Stomach (tissue), 4 donors: Measurements from ENCODE around the gene CNOT1.

Experiments used
- EP300 ChIP-seq: sonication (generic); formaldehyde crosslinking; IDR thresholded peaks from one replicate; pipeline ENCODE4 v1.6.1; 2017; ENCODE audit warnings: antibody characterized with exemption
- POLR2A ChIP-seq, 4 donors: fragments of 450-650 bp; IDR thresholded peaks; one replicate each; pipeline ENCODE4 v1.6.1; 2016; ENCODE audit warnings: antibody characterized with exemption in 4 of 4, control low read depth in 2 of 4, mild to moderate bottlenecking in 1 of 4, moderate library complexity in 1 of 4
- POLR2AphosphoS5 ChIP-seq, 3 donors: sonication (generic); formaldehyde crosslinking; IDR thresholded peaks; one replicate each; pipeline ENCODE4 v1.6.1; 2016; ENCODE audit warnings: antibody characterized with exemption in 3 of 3
- TF ChIP-seq, protein P1 (sequence below), 7 experiments: fragments of 450-650 bp in 4 of 7; fragments of 200-600 bp in 3 of 7; sonication (generic) in 3 of 7; IDR thresholded peaks; one replicate each; pipeline ENCODE4 v1.5.1; 2016 to 2019; ENCODE audit warnings: antibody characterized with exemption in 7 of 7, control low read depth in 2 of 7, mild to moderate bottlenecking in 1 of 7

DNA sequence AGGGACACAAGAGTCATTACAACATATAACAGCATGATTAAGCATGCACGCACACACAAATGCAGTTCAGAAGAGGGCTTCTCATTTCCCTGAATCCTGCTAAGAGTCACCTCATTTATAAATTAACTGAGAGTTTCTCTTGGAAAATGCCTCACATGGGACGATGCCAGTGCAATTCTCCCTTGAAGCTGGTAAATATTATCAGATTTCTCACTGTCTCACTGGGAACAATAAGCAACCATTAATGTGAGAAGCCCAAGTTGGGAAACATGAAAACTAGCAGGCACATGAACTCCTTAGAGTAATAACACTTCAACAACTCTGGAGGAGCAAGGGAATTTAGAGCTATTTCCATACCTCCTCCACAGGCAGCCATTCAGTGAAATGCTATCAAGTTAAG lies 87.9 kb downstream of the CNOT1 start:
- TF ChIP-seq, protein P1, sequence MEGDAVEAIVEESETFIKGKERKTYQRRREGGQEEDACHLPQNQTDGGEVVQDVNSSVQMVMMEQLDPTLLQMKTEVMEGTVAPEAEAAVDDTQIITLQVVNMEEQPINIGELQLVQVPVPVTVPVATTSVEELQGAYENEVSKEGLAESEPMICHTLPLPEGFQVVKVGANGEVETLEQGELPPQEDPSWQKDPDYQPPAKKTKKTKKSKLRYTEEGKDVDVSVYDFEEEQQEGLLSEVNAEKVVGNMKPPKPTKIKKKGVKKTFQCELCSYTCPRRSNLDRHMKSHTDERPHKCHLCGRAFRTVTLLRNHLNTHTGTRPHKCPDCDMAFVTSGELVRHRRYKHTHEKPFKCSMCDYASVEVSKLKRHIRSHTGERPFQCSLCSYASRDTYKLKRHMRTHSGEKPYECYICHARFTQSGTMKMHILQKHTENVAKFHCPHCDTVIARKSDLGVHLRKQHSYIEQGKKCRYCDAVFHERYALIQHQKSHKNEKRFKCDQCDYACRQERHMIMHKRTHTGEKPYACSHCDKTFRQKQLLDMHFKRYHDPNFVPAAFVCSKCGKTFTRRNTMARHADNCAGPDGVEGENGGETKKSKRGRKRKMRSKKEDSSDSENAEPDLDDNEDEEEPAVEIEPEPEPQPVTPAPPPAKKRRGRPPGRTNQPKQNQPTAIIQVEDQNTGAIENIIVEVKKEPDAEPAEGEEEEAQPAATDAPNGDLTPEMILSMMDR (IDR thresholded peaks at IDR 0.05), result no peak
- TF ChIP-seq POLR2AphosphoS5 (IDR thresholded peaks at IDR 0.05), result no peak
- no peak for TF ChIP-seq POLR2A (IDR thresholded peaks at IDR 0.05)
- TF ChIP-seq EP300, result no peak
